ENCODE measurements around the gene CD9.
"Not testable (repeated sequence)": the region's sequence is repeated elsewhere in the genome, so short reads cannot be mapped to it uniquely, and the experiment has no call there.

CD9 gene

DNA sequence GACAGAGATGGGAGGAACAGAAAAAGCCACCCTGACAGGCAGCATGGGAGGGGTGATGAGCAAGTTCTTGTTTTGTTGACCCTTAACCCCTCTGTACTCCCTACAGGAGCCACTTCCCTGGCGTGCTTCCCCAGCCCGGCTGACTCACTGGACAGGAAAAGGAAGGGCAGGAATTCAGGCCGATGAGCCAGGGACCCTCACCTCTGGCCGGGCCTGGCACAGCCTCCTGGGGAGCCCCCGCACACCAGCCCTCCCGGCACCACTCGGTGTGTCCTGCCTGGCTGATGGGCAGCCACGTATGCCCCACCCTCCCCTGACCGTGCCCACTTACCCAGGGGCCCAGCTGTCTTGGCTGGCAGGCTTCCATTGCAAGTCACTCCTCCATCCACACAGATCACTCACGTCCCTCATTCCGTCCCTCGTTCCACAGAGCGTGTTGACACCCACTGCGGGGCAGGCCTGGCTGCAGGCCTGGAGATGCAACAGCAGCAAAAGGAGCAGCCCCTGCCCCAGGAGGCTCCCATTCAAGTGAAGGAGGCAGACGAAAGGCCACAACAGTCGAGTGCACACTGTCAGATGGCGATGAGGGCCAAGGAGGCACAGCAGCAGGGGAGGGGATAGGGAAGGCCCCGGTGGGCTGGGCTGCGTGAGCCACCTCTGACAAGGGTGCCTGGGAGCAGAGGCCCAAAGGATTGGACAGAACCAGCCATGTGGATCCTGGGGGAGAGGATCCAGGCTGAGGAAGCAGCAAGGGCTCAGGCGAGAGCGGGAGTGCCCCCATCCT is 19.7 kb upstream of the CD9 start:
- no peak for FAIRE-seq

DNA sequence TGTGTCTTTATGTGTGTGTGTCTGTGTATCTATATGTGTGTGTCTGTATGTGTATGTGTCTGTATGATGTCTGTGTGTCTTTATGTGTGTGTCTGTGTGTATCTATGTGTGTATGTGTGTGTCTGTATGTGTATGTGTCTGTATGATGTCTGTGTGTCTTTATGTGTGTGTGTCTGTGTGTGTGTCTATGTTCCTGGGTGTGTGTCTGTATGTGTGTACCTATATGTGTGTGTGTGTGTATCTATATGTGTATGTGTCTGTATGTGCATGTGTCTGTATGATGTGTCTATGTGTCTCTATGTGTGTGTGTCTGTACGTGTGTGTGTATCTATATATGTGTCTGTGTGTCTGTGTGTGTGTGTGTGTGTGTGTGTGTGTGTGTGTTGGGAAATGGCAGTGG is 19.0 kb upstream of the CD9 start:
- no peak for FAIRE-seq

DNA sequence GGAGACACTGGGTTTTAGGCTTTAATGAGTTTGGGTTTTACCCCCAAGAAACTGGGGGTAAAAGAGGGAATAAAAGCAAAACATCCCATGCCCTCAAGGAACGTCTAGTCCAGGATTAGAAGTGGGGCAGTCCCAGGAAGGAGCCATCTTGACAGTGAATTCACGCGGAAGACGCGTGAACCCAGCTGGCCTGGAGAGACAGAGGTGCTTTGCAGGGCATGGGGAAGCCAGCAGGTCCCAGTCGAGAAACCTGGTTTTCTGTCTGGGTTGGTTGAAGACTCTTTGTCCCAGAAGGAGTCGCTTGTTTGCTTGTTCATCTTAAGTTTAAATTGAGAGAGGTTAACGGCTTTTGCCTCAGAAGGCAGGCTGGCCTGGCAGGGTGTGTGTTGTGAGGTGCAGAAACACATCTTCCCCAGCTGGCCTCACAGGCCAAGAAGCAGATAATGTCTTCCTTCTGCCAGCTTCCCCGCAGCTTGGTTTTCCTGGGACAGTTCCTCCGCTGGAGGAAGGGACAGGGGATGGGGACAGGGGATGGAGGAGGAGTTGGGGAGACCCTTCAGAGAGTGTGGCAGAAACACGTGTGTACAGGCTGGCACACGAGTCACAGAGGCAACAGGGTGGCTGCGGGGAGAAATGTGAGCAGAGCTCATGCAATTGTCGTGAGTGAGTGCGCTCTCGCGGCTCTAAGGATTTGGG is 18.5 kb upstream of the CD9 start:
- FAIRE-seq: no peak

DNA sequence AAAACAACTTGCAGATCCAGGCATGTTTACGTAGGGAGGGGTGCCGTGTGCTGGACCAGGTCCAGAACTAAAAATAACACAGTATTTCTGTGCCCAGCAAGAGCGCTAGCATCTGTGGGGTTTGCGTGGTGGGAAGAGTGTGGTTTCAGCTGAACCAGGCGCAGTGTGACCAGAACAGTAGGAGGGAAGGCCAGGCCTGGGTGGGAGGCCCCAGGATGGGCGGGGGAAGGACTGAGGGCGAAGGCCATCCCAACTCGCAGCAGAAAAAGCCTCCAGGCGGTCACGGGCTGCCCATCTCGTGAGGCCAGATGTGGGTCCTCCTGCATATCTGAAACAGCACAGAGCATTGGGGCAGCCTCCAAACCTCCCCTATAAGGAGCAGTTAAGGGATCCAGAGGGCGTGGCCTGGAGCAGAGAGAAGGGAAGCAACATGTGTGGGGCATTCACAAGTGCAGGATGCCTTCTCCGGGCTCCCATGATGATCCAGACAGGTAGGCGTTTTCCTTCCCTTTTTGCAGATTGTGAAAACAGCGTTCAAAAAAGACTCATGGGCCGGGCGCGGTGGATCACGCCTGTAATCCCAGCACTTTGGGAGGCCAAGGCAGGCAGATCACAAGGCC is 17.8 kb upstream of the CD9 start:
- FAIRE-seq: no peak

DNA sequence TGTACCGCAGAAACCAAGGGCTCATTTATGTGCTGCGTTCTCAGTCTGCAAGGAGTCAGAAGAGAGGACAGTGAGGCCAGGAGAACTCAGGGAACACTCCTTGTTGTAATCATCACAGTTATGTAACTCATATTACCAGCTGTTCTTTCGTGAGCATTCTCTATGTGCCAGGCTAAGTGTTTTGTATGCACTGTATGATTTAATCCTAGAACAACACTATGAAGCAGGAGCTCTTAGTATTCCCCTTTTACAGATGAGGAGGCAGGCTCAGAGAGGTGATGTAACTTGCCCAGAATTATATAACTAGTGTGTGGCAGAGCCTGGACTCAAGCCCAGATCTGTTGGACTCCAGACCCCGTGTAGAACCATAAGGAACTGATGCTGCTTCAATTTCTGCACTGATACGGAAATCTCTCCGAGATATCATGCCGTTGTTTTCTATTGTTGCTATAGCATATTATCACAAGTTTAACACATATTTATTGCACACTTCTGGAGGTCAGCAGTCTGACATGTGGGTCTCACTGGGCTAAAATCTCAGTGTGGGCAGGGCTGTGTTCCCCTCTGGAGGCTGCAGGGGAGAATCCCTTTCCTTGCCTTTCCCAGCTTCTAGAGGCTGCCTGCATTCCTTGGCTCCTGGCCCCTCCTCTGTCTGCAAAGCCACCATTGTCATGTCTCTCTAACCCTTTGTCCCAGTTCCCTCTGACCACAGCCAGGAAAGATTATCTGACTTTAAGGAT is 16.3 kb upstream of the CD9 start:
- FAIRE-seq: no peak

DNA sequence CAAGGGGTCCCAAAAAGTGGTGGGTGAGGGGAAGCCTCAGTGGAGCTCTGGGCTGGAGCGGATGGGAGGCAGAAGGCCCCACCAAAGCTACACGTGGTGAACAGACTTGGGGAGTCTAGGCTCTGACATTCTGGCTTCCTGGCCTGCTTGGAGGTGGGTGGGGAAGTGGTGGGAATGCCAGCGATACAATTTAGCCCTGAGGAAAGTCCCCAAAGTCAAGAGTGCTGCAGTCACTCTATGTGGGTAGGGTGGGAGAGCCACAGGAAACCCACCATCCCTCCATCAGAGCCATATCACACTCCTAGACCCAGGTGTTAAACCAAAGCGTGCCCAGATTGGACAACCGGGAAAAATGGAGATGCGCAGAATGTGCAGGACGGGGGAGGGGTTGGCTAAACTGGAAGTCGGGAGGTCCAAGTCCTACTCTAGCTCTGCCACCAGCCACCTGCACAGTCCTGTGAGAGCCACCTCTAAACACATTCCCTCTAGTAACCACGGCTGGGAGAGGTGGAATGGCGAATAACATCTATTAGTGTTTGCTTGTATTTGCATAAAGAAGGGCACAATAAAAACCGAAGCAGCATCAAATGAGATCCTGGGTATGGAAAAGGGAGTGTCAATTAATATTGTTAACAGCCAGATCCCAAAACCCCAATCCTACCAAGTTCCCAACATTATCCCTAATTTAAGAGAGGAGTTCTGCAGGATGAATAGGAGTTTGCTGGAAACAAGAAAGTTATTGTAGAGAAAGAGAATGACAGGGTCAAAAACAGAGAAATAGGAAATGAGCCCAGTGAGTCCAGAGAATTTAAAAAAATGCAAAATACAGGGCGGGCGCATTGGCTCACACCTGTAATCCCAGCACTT is 14.0 kb upstream of the CD9 start:
- FAIRE-seq: no peak

DNA sequence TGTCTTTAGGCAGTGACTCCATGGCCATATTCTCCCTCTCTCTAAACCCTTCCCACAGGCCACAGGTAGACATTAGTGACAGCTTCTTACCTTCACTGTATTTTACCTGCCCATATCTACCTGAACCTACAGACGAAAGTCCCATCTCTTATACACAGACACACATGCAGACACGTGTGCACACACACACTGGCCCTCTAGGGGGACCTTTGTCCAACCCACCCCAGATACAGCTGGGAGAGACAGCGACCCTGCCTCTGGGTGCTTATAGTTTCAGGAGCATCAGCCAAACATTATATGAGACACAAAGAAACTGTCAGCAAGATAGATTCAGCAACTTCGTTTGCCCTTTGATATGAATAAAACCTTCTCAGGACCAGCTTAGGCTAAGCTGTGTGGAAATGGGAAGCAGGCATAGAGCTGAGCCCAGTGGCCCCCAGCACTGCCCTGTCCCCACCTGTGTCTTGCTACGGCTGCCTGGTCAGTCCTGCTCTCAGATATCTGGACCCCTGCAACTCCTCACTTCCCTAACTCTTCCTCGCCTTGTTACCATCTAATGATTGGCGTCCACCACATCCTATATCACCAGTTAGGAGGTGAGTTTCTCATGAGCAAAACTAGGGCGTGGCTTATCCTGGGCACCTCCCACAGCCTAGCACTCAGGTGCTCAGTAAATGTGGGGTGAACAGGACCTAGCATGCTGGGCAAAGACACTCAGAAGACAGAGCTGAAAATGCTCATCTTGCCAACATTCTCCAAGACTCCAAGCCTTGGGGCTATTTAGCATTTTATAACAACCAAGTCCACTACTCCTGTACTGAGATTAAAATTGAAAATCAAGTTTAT is 12.0 kb upstream of the CD9 start:
- no peak for FAIRE-seq

DNA sequence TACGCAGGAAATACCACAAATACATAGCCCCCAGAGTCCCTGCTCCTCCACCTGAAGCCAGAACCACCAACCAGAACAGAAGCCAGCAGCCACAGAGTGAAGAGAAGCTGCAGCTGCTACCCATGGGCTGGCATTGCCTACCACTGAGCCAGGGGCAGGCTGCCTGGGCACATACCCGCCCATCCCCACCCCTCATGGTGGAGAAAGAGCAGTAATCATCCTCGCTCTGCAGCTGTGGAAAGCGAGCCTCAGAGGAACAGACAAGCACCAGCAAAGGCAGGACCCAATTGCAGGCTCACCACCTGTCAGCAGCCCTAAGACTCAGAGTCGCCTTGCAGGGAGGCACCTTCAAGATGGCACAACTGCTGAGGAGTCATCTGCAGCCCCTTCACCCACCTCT is 11.2 kb upstream of the CD9 start:
- FAIRE-seq: no peak

DNA sequence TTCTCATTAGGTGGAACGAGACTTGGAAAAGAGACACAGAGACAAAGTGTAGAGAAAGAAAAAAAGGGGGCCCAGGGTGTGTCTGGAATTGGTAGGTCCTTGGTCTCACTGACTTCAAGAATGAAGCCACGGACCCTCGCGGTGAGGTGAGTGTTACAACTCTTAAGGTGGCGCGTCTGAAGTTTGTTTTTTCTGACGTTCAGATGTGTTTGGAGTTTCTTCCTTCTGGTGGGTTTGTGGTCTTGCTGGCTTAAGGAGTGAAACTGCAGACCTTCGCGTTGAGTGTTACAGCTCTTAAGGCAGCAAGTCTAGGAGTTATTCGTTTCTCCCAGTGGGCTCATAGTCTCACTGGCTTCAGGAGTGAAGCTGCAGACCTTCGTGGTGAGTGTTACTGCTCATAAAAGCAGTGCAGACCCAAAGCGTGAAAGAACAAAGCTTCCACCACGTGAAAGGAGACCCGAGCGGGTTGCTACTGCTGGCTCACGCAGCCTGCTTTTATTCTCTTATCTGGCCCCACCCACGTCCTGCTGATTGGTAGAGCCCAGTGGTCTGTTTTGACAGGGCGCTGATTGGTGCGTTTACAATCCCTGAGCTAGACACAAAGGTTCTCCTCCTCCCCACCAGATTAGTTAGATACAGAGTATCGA is 10.1 kb upstream of the CD9 start:
- FAIRE-seq: not testable (repeated sequence)

DNA sequence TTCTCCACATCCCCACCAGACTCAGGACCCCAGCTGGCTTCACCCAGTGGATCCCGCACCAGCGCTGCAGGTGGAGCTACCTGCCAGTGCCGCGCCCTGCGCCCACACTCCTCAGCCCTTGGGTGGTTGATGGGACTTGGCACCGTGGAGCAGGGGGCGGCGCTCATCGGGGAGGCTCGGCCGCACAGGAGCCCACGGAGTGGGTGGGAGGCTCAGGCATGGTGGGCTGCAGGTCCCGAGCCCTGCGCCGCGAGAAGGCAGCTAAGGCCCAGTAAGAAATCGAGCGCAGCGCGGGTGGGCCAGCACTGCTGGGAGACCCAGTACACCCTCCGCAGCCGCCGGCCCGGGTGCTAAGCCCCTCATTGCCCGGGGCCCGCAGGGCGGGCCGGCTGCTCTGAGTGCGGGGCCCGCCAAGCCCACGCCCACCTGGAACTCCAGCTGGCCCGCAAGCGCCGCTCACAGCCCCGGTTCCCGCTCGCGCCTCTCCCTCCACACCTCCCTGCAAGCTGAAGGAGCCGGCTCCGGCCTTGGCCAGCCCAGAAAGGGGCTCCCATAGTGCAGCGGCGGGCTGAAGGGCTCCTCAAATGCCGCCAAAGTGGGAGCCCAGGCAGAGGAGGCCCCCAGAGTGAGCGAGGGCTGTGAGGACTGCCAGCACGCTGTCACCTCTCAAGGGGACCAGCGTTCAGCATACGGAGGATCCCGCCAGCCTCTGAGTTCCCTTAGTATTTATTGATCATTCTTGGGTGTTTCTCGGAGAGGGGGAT is 9.3 kb upstream of the CD9 start:
- FAIRE-seq: not testable (repeated sequence)

DNA sequence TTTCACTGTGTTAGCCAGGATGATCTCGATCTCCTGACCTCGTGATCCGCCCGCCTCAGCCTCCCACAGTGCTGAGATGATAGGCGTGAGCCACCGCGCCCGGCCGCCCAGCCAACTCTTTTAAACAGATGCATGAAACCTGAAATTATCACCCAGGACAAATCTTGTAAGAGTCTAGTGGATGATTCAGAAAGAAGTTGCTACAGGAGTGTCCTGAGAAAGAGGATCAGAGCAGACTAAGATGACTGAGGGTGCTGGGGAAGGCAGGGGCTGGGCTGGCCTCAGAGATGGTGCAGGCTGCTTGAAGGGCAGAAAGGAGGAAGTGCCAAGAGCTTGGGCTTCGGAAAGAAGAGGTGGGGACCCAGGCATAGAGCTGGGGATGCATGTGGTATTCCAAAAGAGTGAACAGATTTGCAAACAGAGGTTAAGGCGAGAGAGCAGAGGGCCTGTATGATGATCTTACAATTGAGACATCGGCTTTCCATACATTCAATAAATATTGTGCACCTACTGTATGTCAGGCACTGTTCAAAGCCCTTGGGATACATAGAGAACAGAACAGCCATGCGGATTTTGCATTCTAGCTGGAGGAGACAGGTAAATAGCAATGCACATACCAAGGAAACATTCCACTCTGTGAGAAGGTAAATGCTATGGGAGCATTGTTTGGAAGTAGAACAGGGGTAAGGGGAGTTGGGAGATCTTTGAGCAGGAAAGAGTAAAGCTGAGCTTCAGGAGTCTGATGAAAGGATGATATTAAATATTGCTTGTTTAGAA is 7.4 kb upstream of the CD9 start:
- no peak for FAIRE-seq

DNA sequence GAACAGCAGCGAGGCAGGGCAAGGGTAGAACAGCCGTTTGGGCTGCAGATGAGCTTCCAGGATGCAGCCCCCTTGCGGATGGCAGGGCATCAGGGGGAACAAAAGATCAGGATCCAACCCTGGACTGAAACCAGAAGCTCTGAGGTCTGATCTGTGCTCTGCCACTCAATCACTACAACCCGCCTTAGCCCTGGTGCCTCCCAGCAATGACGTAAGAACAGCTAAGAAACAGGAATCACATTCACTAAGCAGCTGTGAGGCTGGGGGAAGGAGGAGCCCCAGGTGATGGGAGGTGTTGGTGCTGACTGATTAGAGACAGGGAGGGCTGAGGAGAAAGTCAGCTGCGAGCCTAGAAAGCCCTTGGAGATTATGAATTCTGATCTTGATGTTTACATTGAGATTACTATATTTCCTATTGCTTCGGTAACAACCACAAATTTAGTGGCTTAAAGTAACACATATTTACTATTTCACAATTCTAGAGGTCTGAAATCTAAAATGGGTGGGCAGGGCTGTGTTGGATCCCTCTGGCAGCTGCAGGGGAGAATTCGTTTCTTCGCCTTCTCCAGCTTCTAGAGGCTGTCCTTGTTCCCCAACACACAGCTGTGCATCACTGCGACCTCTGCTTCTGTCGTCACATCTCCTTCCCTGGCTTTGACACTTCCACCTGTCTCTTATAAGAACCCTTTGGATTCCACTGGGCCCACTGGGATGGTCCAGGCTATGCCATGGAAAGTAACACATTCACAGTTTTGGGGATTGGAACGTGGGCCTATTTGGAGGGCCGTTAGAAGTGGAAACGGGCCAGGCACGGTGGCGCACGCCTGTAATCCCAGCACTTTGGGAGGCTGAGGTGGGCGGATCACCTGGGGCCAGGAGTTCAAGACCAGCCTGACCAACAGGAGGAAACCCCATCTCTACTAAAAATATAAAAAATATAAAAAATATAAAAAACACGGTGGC is 6.1 kb upstream of the CD9 start:
- no peak for FAIRE-seq

DNA sequence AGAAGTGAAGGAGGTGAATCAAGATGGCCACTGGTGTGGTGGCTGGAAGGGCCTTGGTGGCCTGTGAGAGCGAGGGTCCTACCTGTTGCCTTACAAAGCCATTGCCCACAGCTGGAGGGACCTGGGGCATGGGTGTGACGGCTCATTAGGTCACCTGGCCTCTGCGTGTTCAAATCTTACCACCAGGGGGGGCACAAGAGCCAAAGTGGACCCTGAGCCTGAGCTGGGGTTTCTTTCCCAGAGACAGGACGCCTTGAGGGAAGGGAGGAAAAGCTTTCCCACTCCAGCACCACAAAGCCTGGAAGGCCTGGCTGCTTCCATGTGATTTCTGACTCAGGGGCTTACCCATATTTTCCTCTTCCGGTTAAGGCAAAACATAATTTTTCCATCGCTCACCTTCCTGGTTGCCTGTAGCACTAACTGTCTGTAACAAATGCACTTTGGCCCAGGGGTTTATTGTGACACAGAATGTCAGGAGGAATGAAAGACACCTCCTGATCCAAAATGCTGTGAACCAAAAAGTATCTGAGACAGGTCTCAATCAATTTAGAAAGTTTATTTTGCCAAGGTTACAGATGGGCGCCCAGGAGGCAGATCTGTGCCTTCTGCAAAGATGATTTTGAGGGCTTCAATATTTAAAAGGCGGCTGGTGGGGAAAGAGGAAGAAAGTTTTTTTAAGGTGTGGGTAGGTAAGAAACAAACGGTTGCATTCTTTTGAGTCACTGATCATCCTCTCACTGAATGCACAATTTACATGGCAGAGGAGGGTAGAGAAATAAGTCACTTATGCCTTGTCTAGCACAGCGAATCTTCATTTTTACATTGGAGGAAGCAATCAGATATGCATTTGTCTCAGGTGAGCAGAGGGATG is 4.3 kb upstream of the CD9 start:
- FAIRE-seq: no peak

DNA sequence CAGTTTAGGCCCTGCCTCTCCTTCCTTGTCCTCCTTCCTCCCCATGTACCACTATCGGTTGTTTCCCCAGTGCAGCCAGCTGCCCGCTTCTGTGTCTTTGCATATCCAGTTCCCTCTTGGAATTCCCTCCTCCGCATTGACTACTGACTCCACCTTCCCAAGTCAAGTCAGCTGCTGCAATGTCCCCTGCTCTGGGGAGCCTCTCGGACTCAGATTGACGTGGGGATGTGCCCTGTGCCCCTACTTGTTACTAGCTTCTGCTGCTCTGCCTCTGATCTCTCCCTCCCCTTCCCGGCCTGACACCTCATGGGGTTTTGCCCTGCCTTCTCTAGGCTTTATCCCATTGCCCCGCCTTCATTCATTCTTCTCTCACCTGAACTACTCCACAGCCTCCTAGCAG is 2.1 kb upstream of the CD9 start:
- no peak for FAIRE-seq

DNA sequence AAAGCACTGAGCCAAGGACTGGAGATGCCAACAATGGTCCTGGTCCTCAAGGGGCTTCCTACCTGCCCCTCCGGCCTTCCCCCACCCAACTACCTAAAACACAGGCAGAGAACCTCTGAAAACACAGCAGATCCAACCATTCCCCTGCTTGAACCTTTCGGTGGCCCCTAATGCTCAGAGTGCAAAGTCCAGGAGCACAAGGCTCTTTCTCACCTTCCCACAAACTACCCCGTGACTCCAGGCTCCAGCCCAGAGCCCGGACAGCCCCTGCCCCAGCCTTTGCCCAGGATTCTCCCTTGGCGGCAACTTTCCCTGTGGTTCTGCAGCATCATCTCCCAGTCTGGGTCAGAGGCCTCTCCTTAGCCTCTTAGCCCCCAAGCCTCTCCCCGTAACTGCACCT is 1.6 kb upstream of the CD9 start:
- no peak for FAIRE-seq

DNA sequence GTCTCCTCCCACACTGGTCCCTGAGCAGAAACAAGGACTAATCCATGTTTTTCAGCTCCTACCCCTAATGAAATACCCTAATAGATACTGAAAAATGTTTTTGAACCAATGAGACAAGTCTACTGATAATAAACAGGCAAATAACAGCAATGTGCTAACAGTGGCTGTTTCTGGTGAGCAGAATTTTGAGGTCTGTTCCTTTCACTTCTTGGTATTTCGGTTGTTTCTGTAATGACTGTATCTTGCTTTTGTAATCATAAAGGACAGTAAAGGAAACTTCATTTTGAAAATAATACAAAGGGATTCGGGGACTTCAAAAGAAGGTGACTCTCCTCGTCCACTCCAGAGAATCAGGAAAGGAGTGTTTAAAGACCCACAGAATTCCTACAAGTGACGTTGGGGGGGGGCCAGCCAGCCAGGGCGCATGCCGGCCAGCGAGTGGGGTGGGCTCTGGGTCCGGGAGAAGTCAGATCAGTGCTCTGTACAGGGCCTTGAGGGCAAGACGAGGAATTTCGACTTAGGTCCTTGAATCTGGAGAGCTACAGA is 1.1 kb upstream of the CD9 start:
- no peak for FAIRE-seq
